ENCODE results near the gene PRSS53. TPM values are rescaled to one million over a fixed set of nuclear protein-coding genes. Genes with fewer than 3 reads are reported as not detected.

Gene PRSS53
- total RNA-seq, 2 donors from 2014 or later, result 1.7 to 2.8 TPM

- H3K4me3 ChIP-seq (ENCODE audit: low read length), result no peak overlapping the region
- H3K27me3 Mint-ChIP-seq (ENCODE audit: insufficient read depth), result peaks cover 2% of the 10 kb centered on the region
- no peak for DNase-seq
- H3K9me3 ChIP-seq (ENCODE audit: control insufficient read depth, low read length), result no peaks in the 10 kb centered on the region
- no peak overlapping the region for H3K27ac Mint-ChIP-seq
- TF ChIP-seq, protein P1, sequence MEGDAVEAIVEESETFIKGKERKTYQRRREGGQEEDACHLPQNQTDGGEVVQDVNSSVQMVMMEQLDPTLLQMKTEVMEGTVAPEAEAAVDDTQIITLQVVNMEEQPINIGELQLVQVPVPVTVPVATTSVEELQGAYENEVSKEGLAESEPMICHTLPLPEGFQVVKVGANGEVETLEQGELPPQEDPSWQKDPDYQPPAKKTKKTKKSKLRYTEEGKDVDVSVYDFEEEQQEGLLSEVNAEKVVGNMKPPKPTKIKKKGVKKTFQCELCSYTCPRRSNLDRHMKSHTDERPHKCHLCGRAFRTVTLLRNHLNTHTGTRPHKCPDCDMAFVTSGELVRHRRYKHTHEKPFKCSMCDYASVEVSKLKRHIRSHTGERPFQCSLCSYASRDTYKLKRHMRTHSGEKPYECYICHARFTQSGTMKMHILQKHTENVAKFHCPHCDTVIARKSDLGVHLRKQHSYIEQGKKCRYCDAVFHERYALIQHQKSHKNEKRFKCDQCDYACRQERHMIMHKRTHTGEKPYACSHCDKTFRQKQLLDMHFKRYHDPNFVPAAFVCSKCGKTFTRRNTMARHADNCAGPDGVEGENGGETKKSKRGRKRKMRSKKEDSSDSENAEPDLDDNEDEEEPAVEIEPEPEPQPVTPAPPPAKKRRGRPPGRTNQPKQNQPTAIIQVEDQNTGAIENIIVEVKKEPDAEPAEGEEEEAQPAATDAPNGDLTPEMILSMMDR (conservative IDR thresholded peaks at IDR 0.05), result no peak
- H3K4me1 ChIP-seq (ENCODE audit: control insufficient read depth, insufficient read depth, low read length), result no peaks in the 10 kb centered on the region
- H3K36me3 Mint-ChIP-seq (ENCODE audit: low read depth), result peaks cover 11% of the 10 kb centered on the region
- H3K9me3 Mint-ChIP-seq, result no peaks in the 10 kb centered on the region
- H3K27me3 ChIP-seq (ENCODE audit: control insufficient read depth, insufficient read depth, low read length, poor library complexity, severe bottlenecking), result no peaks in the 10 kb centered on the region
- no peak overlapping the region for H3K27ac ChIP-seq (ENCODE audit: low read depth, low read length)
- no peaks in the 10 kb centered on the region for H3K4me1 Mint-ChIP-seq
- no peak overlapping the region for H3K9ac ChIP-seq (ENCODE audit: extremely low read depth, low read length, poor library complexity, severe bottlenecking)
- H3K36me3 ChIP-seq (ENCODE audit: control insufficient read depth, insufficient read depth, low read length), result peaks cover 8% of the 10 kb centered on the region
- 85% methylated on average over 2 of the region's 4 CpGs; no CpG with 5 or more reads in 1 of the 2 experiments for WGBS, 2 experiments (ENCODE audit: insufficient coverage in 1 of 2, insufficient read length in 1 of 2)
- no peak overlapping the region for H3K4me3 Mint-ChIP-seq
Measured at GRCh38 chr16:31043898-31044481, 44.8 kb downstream of the PRSS53 start.

GRCh38 chr16:31043352-31043751, 45.4 kb downstream of the PRSS53 start:
- H3K4me1 ChIP-seq (ENCODE audit: control insufficient read depth, insufficient read depth, low read length), result no peaks in the 10 kb centered on the region
- H3K9me3 Mint-ChIP-seq, result no peaks in the 10 kb centered on the region
- H3K27me3 Mint-ChIP-seq (ENCODE audit: insufficient read depth), result peaks cover 2% of the 10 kb centered on the region
- peaks cover 17% of the 10 kb centered on the region for H3K36me3 Mint-ChIP-seq (ENCODE audit: low read depth)
- no peaks in the 10 kb centered on the region for H3K4me1 Mint-ChIP-seq
- no peak overlapping the region for H3K9ac ChIP-seq (ENCODE audit: extremely low read depth, low read length, poor library complexity, severe bottlenecking)
- H3K4me3 Mint-ChIP-seq, result no peak overlapping the region
- WGBS, 2 experiments (ENCODE audit: insufficient coverage in 1 of 2, insufficient read length in 1 of 2), result 85 to 100% methylated on average over 1 of the region's 1 CpG
- TF ChIP-seq, protein P1 (conservative IDR thresholded peaks at IDR 0.05), result no peak
- peaks cover 8% of the 10 kb centered on the region for H3K36me3 ChIP-seq (ENCODE audit: control insufficient read depth, insufficient read depth, low read length)
- no peak overlapping the region for H3K27ac Mint-ChIP-seq
- no peak overlapping the region for H3K27ac ChIP-seq (ENCODE audit: low read depth, low read length)
- no peaks in the 10 kb centered on the region for H3K27me3 ChIP-seq (ENCODE audit: control insufficient read depth, insufficient read depth, low read length, poor library complexity, severe bottlenecking)
- no peak overlapping the region for H3K4me3 ChIP-seq (ENCODE audit: low read length)
- H3K9me3 ChIP-seq (ENCODE audit: control insufficient read depth, low read length), result no peaks in the 10 kb centered on the region
- DNase-seq, result no peak

- H3K27me3 ChIP-seq (ENCODE audit: control insufficient read depth, insufficient read depth, low read length, poor library complexity, severe bottlenecking), result no peaks in the 10 kb centered on the region
- WGBS, 2 experiments (ENCODE audit: insufficient coverage in 1 of 2, insufficient read length in 1 of 2), result 94 to 95% methylated on average over 8 to 10 of the region's 10 CpGs
- H3K36me3 ChIP-seq (ENCODE audit: control insufficient read depth, insufficient read depth, low read length), result peaks cover 8% of the 10 kb centered on the region
- TF ChIP-seq, protein P1 (conservative IDR thresholded peaks at IDR 0.05), result no peak
- Mint-ChIP-seq H3K27me3 (ENCODE audit: insufficient read depth) (peaks cover 2% of the 10 kb centered on the region), H3K36me3 (ENCODE audit: low read depth) (peaks cover 18% of the 10 kb centered on the region), H3K4me3 (peak overlapping the region; percentile 44), H3K9me3 (no peaks in the 10 kb centered on the region), H3K27ac (no peak overlapping the region), H3K4me1 (no peaks in the 10 kb centered on the region)
- H3K27ac ChIP-seq (ENCODE audit: low read depth, low read length), result no peak overlapping the region
- no peaks in the 10 kb centered on the region for H3K9me3 ChIP-seq (ENCODE audit: control insufficient read depth, low read length)
- no peaks in the 10 kb centered on the region for H3K4me1 ChIP-seq (ENCODE audit: control insufficient read depth, insufficient read depth, low read length)
- no peak for DNase-seq
- H3K4me3 ChIP-seq (ENCODE audit: low read length), result no peak overlapping the region
- H3K9ac ChIP-seq (ENCODE audit: extremely low read depth, low read length, poor library complexity, severe bottlenecking), result no peak overlapping the region
Measured at GRCh38 chr16:31042866-31043265, 45.9 kb downstream of the PRSS53 start.

Data from endodermal cell (in vitro differentiated cells).